Adrenal gland (tissue), 12 donors: ENCODE results near the gene LRBA. TPM values are rescaled to one million over a fixed set of nuclear protein-coding genes. Genes with fewer than 3 reads are reported as not detected.

Experiments used
- DNase-seq, 7 donors: peaks; one replicate each; pipeline ENCODE4 v3.0.0-alpha.2; 2019 to 2020
- H3K27ac ChIP-seq, 5 donors: fragments of 200-600 bp; sonication (generic) in 4 of 5; 1 replicate in 3 of 5; 2 replicates in 2 of 5; pipeline versions ENCODE4 v1.5.1 to v1.8.0; 2016 to 2020; ENCODE audit warnings: mild to moderate bottlenecking in 1 of 5
- H3K27me3 ChIP-seq: fragments of 200-600 bp; 2 replicates; pipeline ENCODE4 v1.8.0; 2021
- H3K36me3 ChIP-seq, 2 donors: fragments of 200-600 bp; replicated peaks in 1 of 2; 1 replicate in 1 of 2; 2 replicates in 1 of 2; pipeline versions ENCODE4 v1.5.1 to v1.8.0; 2018 to 2022
- H3K4me1 ChIP-seq, 2 donors: fragments of 200-600 bp; replicated peaks in 1 of 2; 1 replicate in 1 of 2; 2 replicates in 1 of 2; pipeline versions ENCODE4 v1.5.1 to v1.8.0; 2018 to 2021
- H3K4me3 ChIP-seq, 4 donors: fragments of 200-600 bp; sonication (generic) in 3 of 4; one replicate each; pipeline ENCODE4 v1.5.1; 2016 to 2018
- H3K9me3 ChIP-seq, 3 donors: fragments of 200-600 bp; sonication (generic) in 1 of 3; replicated peaks in 1 of 3; 1 replicate in 2 of 3; 2 replicates in 1 of 3; pipeline versions ENCODE4 v1.5.1 to v1.8.0; 2016 to 2021
- CTCF ChIP-seq, 6 experiments: fragments of 450-650 bp in 4 of 6; fragments of 200-600 bp in 2 of 6; sonication (generic) in 1 of 6; IDR thresholded peaks; 1 replicate in 5 of 6; 2 replicates in 1 of 6; pipeline versions ENCODE4 v1.5.1 to v1.8.0; 2016 to 2021; ENCODE audit warnings: antibody characterized with exemption in 6 of 6, mild to moderate bottlenecking in 2 of 6, moderate library complexity in 1 of 6
- POLR2A ChIP-seq, 2 donors: fragments of 450-650 bp; IDR thresholded peaks; one replicate each; pipeline ENCODE4 v1.6.1; 2017; ENCODE audit warnings: antibody characterized with exemption in 2 of 2, mild to moderate bottlenecking in 2 of 2, moderate library complexity in 1 of 2
- WGBS, 4 donors: extraction: QIAGEN DNeasy Blood & Tissue Kit in 2 of 4; methylation state at CpG; one replicate each; pipeline versions ENCODE4 v1.1.5 to v1.1.7; 2013 to 2017; 5-methylcytosine and 5-hydroxymethylcytosine counted together
- intact Hi-C, 2 donors: fragments of 100-400 bp; cut with DNase I; formaldehyde crosslinking; loops; one replicate each; pipeline versions ENCODE4 v1.14.1 to v1.15.0; 2022 to 2023
- polyA plus RNA-seq, 3 donors: library from polyadenylated mRNA; stranded (reverse); fragments of 200-250 nt in 2 of 3; fragments of 350-450 nt in 1 of 3; fragmentation: Illumina TruSeq in 1 of 3; extraction: RNeasy Lipid Tissue Mini Kit (QIAGEN cat#74804) in 1 of 3; gene quantifications; one replicate each; pipeline ENCODE4 v1.2.3, GENCODE V29; 2013 to 2014
- small RNA-seq, 2 donors: library from RNA; depleted of rRNA; stranded (forward); fragments of <200 nt; gene quantifications; one replicate each; pipeline ENCODE3, GENCODE V24; 2016
- total RNA-seq, 9 donors: library from RNA; depleted of rRNA in 4 of 9; stranded (reverse); fragments of >200 nt in 4 of 9; fragments of 120-200 nt in 1 of 9; fragmentation: NEBNext Ultra II Directional in 1 of 9; extraction: Animal tissue kit (Norgen Biotek cat#: 25700) in 1 of 9; gene quantifications; one replicate each; pipeline versions ENCODE4 v1.1.0 to v1.2.4, GENCODE V29; 2013 to 2023
- donor health status: healthy with polysubstance abuse.
- donor health status: Bipolar disorder and iron deficiency.
- donor health status: DM: yes; HTN: yes; CAD: no.
- donor health status: DM: no; HTN: no; CAD: no.
- donor health status: DM: no; HTN: no; CAD: no.
- donor health status: DM: yes; HTN: yes; CAD: no.

Gene LRBA
- total and polyA plus RNA-seq, 12 donors, result 9.6 to 106 (median 40.6) TPM

- no peak for DNase-seq
- 75 to 81% (median 76%) methylated on average over 8 of the region's 8 CpGs for WGBS, 4 donors
- no peak for TF ChIP-seq CTCF (IDR thresholded peaks at IDR 0.05)
- no peak for TF ChIP-seq POLR2A (IDR thresholded peaks at IDR 0.05)
- intact Hi-C loops, result loop anchor here (5.0 to 10.0 kb wide), 3 partner anchors 141 to 213 kb away; partner anchors contain the start of gene DCLK2 (in 1 of the 2)
- Histone ChIP-seq H3K4me1 (no peaks in the 10 kb centered on the region), H3K27me3 (no peaks in the 10 kb centered on the region), H3K27ac (no peak overlapping the region), H3K4me3 (no peak overlapping the region), H3K36me3 (no peaks in the 10 kb centered on the region), H3K9me3 (no peaks in the 10 kb centered on the region)
Measured at GRCh38 chr4:150217808-150218207, 797.3 kb downstream of the LRBA start.

GRCh38 chr4:150217192-150217591 lies 797.9 kb downstream of the LRBA start:
- intact Hi-C loops, result loop anchor here (5.0 to 10.0 kb wide), 3 partner anchors 140 to 212 kb away; partner anchors contain the start of gene DCLK2 (in 1 of the 2)

GRCh38 chr4:150216726-150217125 lies 798.4 kb downstream of the LRBA start:
- H3K27me3 ChIP-seq, result no peaks in the 10 kb centered on the region
- H3K4me1 ChIP-seq, result no peaks in the 10 kb centered on the region
- H3K27ac ChIP-seq, result no peak overlapping the region
- H3K9me3 ChIP-seq, result no peaks in the 10 kb centered on the region
- TF ChIP-seq CTCF (IDR thresholded peaks at IDR 0.05), result no peak
- no peak for TF ChIP-seq POLR2A (IDR thresholded peaks at IDR 0.05)
- no peak for DNase-seq
- no peaks in the 10 kb centered on the region for H3K36me3 ChIP-seq
- H3K4me3 ChIP-seq, result no peak overlapping the region
- intact Hi-C loops, result loop anchor here (5.0 to 10.0 kb wide), 3 partner anchors 139 to 212 kb away; partner anchors contain the start of gene DCLK2 (in 1 of the 2)
- whole genome bisulfite sequencing, 4 donors, result 84 to 88% (median 86%) methylated on average over 5 of the region's 5 CpGs

More at GRCh38 chr4:150217192-150217591, 797.9 kb downstream of the LRBA start:
- Histone ChIP-seq H3K9me3 (no peaks in the 10 kb centered on the region), H3K27me3 (no peaks in the 10 kb centered on the region), H3K36me3 (no peaks in the 10 kb centered on the region), H3K4me1 (no peaks in the 10 kb centered on the region), H3K4me3 (no peak overlapping the region), H3K27ac (no peak overlapping the region)
- WGBS, 4 donors, result 11 to 46% (median 39%) methylated on average over 3 of the region's 3 CpGs
- DNase-seq, result no peak
- TF ChIP-seq CTCF (IDR thresholded peaks at IDR 0.05), result peak in 5 of 6 experiments; percentile 20 to 43 (median 39)
- no peak for TF ChIP-seq POLR2A (IDR thresholded peaks at IDR 0.05)

GRCh38 chr4:150215601-150216000 lies 799.5 kb downstream of the LRBA start:
- WGBS, 4 donors, result 87 to 100% (median 91%) methylated on average over 3 of the region's 3 CpGs
- intact Hi-C loops, result loop anchor here (5.0 to 10.0 kb wide), 3 partner anchors 138 to 211 kb away; partner anchors contain the start of gene DCLK2 (in 1 of the 2)
- Histone ChIP-seq H3K9me3 (no peaks in the 10 kb centered on the region), H3K4me1 (no peaks in the 10 kb centered on the region), H3K27me3 (no peaks in the 10 kb centered on the region), H3K4me3 (no peak overlapping the region), H3K36me3 (no peaks in the 10 kb centered on the region), H3K27ac (no peak overlapping the region)
- no peak for DNase-seq
- TF ChIP-seq POLR2A (IDR thresholded peaks at IDR 0.05) (no peak), CTCF (IDR thresholded peaks at IDR 0.05) (no peak)

Small RNAs within 50 kb of the gene (small RNA-seq; reads per million reads assigned to genes)
- 0 reads per million in 2 donors for gene RNA5SP168

Other genes with a start within 250 kb of the LRBA start
- 1,000 to 10,000 TPM; 1,018 to 2,884 (median 1,920) TPM for gene RPS3A, start 84.3 kb upstream of the LRBA start, total RNA-seq
- 1,000 to 10,000 TPM; 1,248 to 1,664 (median 1,404) TPM for gene RPS3A, start 84.3 kb upstream of the LRBA start, polyA plus RNA-seq